Peyer's patch (tissue), 4 donors: ENCODE data around the gene DVL3.

Experiments used
- CTCF ChIP-seq, 6 experiments: fragments of 450-650 bp in 4 of 6; fragments of 200-600 bp in 2 of 6; sonication (generic) in 1 of 6; IDR thresholded peaks; one replicate each; pipeline ENCODE4 v1.5.1; 2017 to 2019; ENCODE audit warnings: antibody characterized with exemption in 6 of 6, mild to moderate bottlenecking in 3 of 6, moderate library complexity in 1 of 6
- POLR2A ChIP-seq, 2 donors: fragments of 450-650 bp; IDR thresholded peaks; one replicate each; pipeline ENCODE4 v1.5.1; 2017; ENCODE audit warnings: antibody characterized with exemption in 2 of 2, mild to moderate bottlenecking in 2 of 2, moderate library complexity in 2 of 2

DNA sequence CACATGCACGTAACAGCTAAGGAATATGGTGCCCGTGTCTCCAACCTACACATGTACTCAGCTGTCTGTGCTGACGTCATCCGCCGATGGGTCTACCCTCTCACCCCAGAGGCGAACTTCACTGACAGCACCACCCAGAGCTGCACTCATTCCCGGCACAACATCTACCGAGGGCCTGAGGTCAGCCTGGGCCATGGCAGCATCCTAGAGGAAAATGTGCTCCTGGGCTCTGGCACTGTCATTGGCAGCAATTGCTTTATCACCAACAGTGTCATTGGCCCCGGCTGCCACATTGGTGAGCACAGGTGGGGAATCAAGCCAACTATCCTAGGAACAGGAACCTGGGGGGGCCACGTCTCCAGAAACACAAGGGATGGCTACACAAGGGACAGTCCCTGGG is 14.7 kb upstream of the DVL3 start:
- TF ChIP-seq CTCF (IDR thresholded peaks at IDR 0.05) (no peak), POLR2A (IDR thresholded peaks at IDR 0.05) (no peak)
